Caco-2 (cell line): ENCODE measurements around the gene DSCAML1. TPM values are rescaled to one million over a fixed set of nuclear protein-coding genes. Genes with fewer than 3 reads are reported as not detected.

Experiments used
- BruUV-seq: library from RNA; stranded (reverse); fragments of 400-500 nt; replicated peaks from 2 replicates; lab custom pipeline; 2021; lab: Mats Ljungman, UMichigan
- CTCF ChIA-PET: fragments of 300-600 bp; sonication (Branson Sonifier 250); formaldehyde crosslinking; loops from one replicate; lab custom pipeline; 2022; ENCODE audit warnings: antibody characterized with exemption; lab: Charles Lee
- POLR2A ChIA-PET: fragments of 300-600 bp; sonication (Branson Sonifier 250); formaldehyde crosslinking; loops from one replicate; lab custom pipeline; 2022; ENCODE audit warnings: antibody characterized with exemption; lab: Charles Lee
- DNase-seq, 2 experiments: peaks; one replicate each; pipeline versions ENCODE4 v3.0.0 to v3.0.0-alpha.2; 2020 to 2022
- H3K27me3 ChIP-seq: replicated peaks from 2 replicates; pipeline ENCODE4 v1.6.0; 2011; ENCODE audit warnings: low read length; ENCODE audit not compliant: control insufficient read depth, insufficient read depth
- H3K36me3 ChIP-seq: 2 replicates; pipeline ENCODE4 v1.5.1; 2011; ENCODE audit warnings: low read length; ENCODE audit not compliant: control insufficient read depth, insufficient read depth
- H3K4me1 ChIP-seq: fragments of 250-450 bp; sonication (Bioruptor Pico); 2 replicates; pipeline ENCODE4 v1.5.1; 2020; ENCODE audit warnings: mild to moderate bottlenecking
- H3K4me3 ChIP-seq: 2 replicates; pipeline ENCODE4 v1.5.1; 2011; ENCODE audit warnings: low read depth, mild to moderate bottlenecking, control low read depth, low read length
- H3K9me3 ChIP-seq: fragments of 250-450 bp; sonication (Bioruptor Pico); 2 replicates; pipeline ENCODE4 v1.5.1; 2020; ENCODE audit warnings: mild to moderate bottlenecking, moderate library complexity
- H3K27ac Mint-ChIP-seq: one replicate; pipeline ENCODE4 v1.8.0; 2022; ENCODE audit warnings: mixed read lengths; ENCODE audit not compliant: unreplicated experiment
- H3K27me3 Mint-ChIP-seq: one replicate; pipeline ENCODE4 v1.8.0; 2022; ENCODE audit warnings: mixed read lengths; ENCODE audit not compliant: insufficient read depth, unreplicated experiment
- H3K36me3 Mint-ChIP-seq: one replicate; pipeline ENCODE4 v1.8.0; 2022; ENCODE audit warnings: mild to moderate bottlenecking, mixed read lengths; ENCODE audit not compliant: insufficient read depth, unreplicated experiment
- H3K4me1 Mint-ChIP-seq: one replicate; pipeline ENCODE4 v1.8.0; 2022; ENCODE audit warnings: low read depth, mixed read lengths; ENCODE audit not compliant: unreplicated experiment
- H3K4me3 Mint-ChIP-seq: one replicate; pipeline ENCODE4 v1.8.0; 2022; ENCODE audit warnings: mild to moderate bottlenecking, moderate library complexity, mixed read lengths; ENCODE audit not compliant: unreplicated experiment
- H3K9me3 Mint-ChIP-seq: one replicate; pipeline ENCODE4 v1.8.0; 2022; ENCODE audit warnings: mixed read lengths; ENCODE audit not compliant: unreplicated experiment
- CTCF ChIP-seq, 2 experiments: fragments of 200-600 bp in 1 of 2; IDR thresholded peaks; 1 replicate in 1 of 2; 2 replicates in 1 of 2; pipeline versions ENCODE4 v1.5.1 to v1.8.0; 2011 to 2022; ENCODE audit warnings: antibody characterized with exemption in 1 of 2, control low read depth in 1 of 2, inconsistent platforms in 1 of 2, low read depth in 1 of 2, low read length in 1 of 2, mild to moderate bottlenecking in 1 of 2, moderate library complexity in 1 of 2; ENCODE audit not compliant: insufficient read depth in 1 of 2, severe bottlenecking in 1 of 2, unreplicated experiment in 1 of 2
- intact Hi-C: fragments of 100-400 bp; cut with micrococcal nuclease; formaldehyde crosslinking; loops from one replicate; pipeline ENCODE4 v1.10.0; 2022; ENCODE audit not compliant: unreplicated experiment
- total RNA-seq: library from RNA; stranded (reverse); gene quantifications from 2 replicates; pipeline ENCODE4 v1.2.3, GENCODE V29; 2022

Gene DSCAML1
- total RNA-seq, 1 experiment from 2014 or later, result not detected

- Histone ChIP-seq H3K9me3 (no peaks in the 10 kb centered on the region), H3K4me1 (no peaks in the 10 kb centered on the region), H3K4me3 (no peak overlapping the region), H3K27me3 (0 out of 2 replicates have a peak, but pooled peaks cover 1% of the 10 kb centered on the region), H3K36me3 (no peaks in the 10 kb centered on the region)
- H3K27ac Mint-ChIP-seq, result no peak overlapping the region
- TF ChIP-seq CTCF (IDR thresholded peaks at IDR 0.05; ENCODE audit: insufficient read depth in 1 of 2, low read depth in 1 of 2, low read length in 1 of 2, severe bottlenecking in 1 of 2, unreplicated experiment in 1 of 2), result no peak
- no peaks in the 10 kb centered on the region for H3K9me3 Mint-ChIP-seq
- H3K4me3 Mint-ChIP-seq, result no peak overlapping the region
- ChIA-PET POLR2A (no interaction called here), CTCF (interaction anchor here (1.2 kb wide), 2 partner anchors 13 to 378 kb away, joined by 3 to 4 read pairs; no protein-coding TSS in a partner anchor)
- no peaks in the 10 kb centered on the region for H3K4me1 Mint-ChIP-seq
- no TSS peak for BruUV-seq
- DNase-seq, result no peak
- no peaks in the 10 kb centered on the region for H3K36me3 Mint-ChIP-seq
- intact Hi-C loops, result no loop called here
- H3K27me3 Mint-ChIP-seq, result peaks cover 35% of the 10 kb centered on the region
Observed at GRCh38 chr11:117439256-117439655, 357.8 kb downstream of the DSCAML1 start.

- Histone ChIP-seq H3K36me3 (no peaks in the 10 kb centered on the region), H3K4me3 (no peak overlapping the region), H3K27me3 (0 out of 2 replicates have a peak, but pooled peaks cover 1% of the 10 kb centered on the region), H3K9me3 (no peaks in the 10 kb centered on the region), H3K4me1 (no peaks in the 10 kb centered on the region)
- no peaks in the 10 kb centered on the region for H3K36me3 Mint-ChIP-seq
- H3K27ac Mint-ChIP-seq, result no peak overlapping the region
- intact Hi-C loops, result no loop called here
- no peak overlapping the region for H3K4me3 Mint-ChIP-seq
- POLR2A ChIA-PET, result no interaction called here
- CTCF ChIA-PET, result interaction anchor here (1.2 kb wide), 1 partner anchor 12 kb away, joined by 3 read pairs; no protein-coding TSS in a partner anchor
- no peaks in the 10 kb centered on the region for H3K9me3 Mint-ChIP-seq
- peaks cover 28% of the 10 kb centered on the region for H3K27me3 Mint-ChIP-seq
- DNase-seq, result no peak
- no peaks in the 10 kb centered on the region for H3K4me1 Mint-ChIP-seq
- no TSS peak for BruUV-seq
- no peak for TF ChIP-seq CTCF (IDR thresholded peaks at IDR 0.05; ENCODE audit: insufficient read depth in 1 of 2, low read depth in 1 of 2, low read length in 1 of 2, severe bottlenecking in 1 of 2, unreplicated experiment in 1 of 2)
Observed at GRCh38 chr11:117438371-117439000, 358.5 kb downstream of the DSCAML1 start.

GRCh38 chr11:117437791-117438130 is 359.3 kb downstream of the DSCAML1 start:
- Mint-ChIP-seq H3K4me1 (no peaks in the 10 kb centered on the region), H3K27ac (no peak overlapping the region), H3K4me3 (no peak overlapping the region), H3K27me3 (peaks cover 27% of the 10 kb centered on the region), H3K9me3 (no peaks in the 10 kb centered on the region), H3K36me3 (no peaks in the 10 kb centered on the region)
- Histone ChIP-seq H3K4me1 (no peaks in the 10 kb centered on the region), H3K27me3 (peaks cover 2% of the 10 kb centered on the region; the same call in 1 of the 2 replicates), H3K9me3 (no peaks in the 10 kb centered on the region), H3K4me3 (no peak overlapping the region), H3K36me3 (no peaks in the 10 kb centered on the region)
- POLR2A ChIA-PET, result no interaction called here
- CTCF ChIA-PET, result interaction anchor here (2.1 kb wide), 1 partner anchor 11 kb away, joined by 6 read pairs; no protein-coding TSS in a partner anchor
- intact Hi-C loops, result no loop called here
- no TSS peak for BruUV-seq
- no peak for TF ChIP-seq CTCF (IDR thresholded peaks at IDR 0.05; ENCODE audit: insufficient read depth in 1 of 2, low read depth in 1 of 2, low read length in 1 of 2, severe bottlenecking in 1 of 2, unreplicated experiment in 1 of 2)
- no peak for DNase-seq
